ENCODE measurements around the gene FAM216B.

DNA sequence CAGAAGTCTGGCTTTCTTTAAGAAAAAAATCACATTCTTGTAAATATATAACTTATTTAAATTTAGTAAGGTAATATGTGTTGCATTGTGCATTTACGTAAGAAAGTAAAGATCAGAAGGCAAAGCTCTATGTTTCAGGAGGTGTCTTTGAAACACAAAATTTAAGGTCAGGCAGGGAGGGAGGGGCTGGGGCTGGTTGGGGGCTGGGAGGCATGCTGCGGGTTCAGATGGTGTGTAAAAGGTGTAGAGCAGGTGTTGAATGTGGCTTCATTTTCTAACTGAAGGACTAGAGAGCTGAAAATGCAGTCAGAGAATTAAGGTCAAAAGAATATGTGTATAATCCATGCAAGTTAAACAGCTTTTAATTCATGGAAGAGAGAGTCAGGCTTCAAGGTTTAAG is 14.3 kb downstream of the FAM216B start:
- TF ChIP-seq CTCF (IDR thresholded peaks at IDR 0.05; ENCODE audit: borderline replicate concordance, extremely low read depth, low read length, poor library complexity, severe bottlenecking) = no peak
- no peak for TF ChIP-seq EZH2 (IDR thresholded peaks at IDR 0.05; ENCODE audit: borderline replicate concordance, low read depth, low read length, severe bottlenecking)
